ENCODE data around the gene RALGAPA2.

- TF ChIP-seq NCOA1 (CRISPR knock-in tag; IDR thresholded peaks at IDR 0.05), result no peak
- TF ChIP-seq HNF1A (IDR thresholded peaks at IDR 0.05; ENCODE audit: low read depth), result no peak
- no peak for TF ChIP-seq HNF1A (CRISPR knock-in tag; IDR thresholded peaks at IDR 0.05; ENCODE audit: borderline replicate concordance)
- TF ChIP-seq POLR2AphosphoS5 (IDR thresholded peaks at IDR 0.05; ENCODE audit: low read depth, low read length), result no peak
- TF ChIP-seq RAD51 (IDR thresholded peaks at IDR 0.05; ENCODE audit: borderline replicate concordance), result no peak
These were observed 46.7 kb upstream of the RALGAPA2 start for GRCh38 chr20:20759132-20759531.

All from HepG2 (cell line).